GM18505 (cell line): ENCODE results near the gene ST13.
"Not testable (repeated sequence)": the region's sequence is repeated elsewhere in the genome, so short reads cannot be mapped to it uniquely, and the experiment has no call there.

ENCODE experiments used
- ATAC-seq: cut with Tn5 transposase; IDR thresholded peaks from one replicate; pipeline ENCODE4 v1.9.1; 2021; ENCODE audit not compliant: unreplicated experiment
- POLR2A ChIP-seq: IDR thresholded peaks from 4 replicates; pipeline ENCODE4 v1.6.1; 2011; ENCODE audit warnings: borderline replicate concordance; ENCODE audit not compliant: insufficient read depth, insufficient read length; ENCODE audit errors: extremely low read depth

ST13 gene

GRCh38 chr22:40856513-40857308 lies at the start of gene ST13, which contains the start of gene XPNPEP3:
TSS of gene ST13 (minus strand) at chr22:40856639. CDS start at chr22:40856540, 99 bp downstream.
TSS of gene XPNPEP3 (plus strand) at chr22:40857148. CDS start at chr22:40857182, 34 bp downstream.
- peak; percentile 71 for TF ChIP-seq POLR2A
- peak; percentile 83 for ATAC-seq

- ATAC-seq: no peak
- TF ChIP-seq POLR2A: no peak
Observed at GRCh38 chr22:40904101-40904500, 47.7 kb upstream of the ST13 start.

- no peak for ATAC-seq
- no peak for TF ChIP-seq POLR2A
Observed at GRCh38 chr22:40898850-40899357, 42.5 kb upstream of the ST13 start.

GRCh38 chr22:40894417-40894816 lies 38.0 kb upstream of the ST13 start:
- TF ChIP-seq POLR2A: no peak
- no peak for ATAC-seq

- no peak for TF ChIP-seq POLR2A
- ATAC-seq: no peak
Observed at GRCh38 chr22:40890881-40891280, 34.4 kb upstream of the ST13 start.

GRCh38 chr22:40889116-40889515 lies 32.7 kb upstream of the ST13 start:
- no peak for ATAC-seq
- TF ChIP-seq POLR2A: no peak

GRCh38 chr22:40878922-40879321 lies 22.5 kb upstream of the ST13 start:
- ATAC-seq: no peak
- no peak for TF ChIP-seq POLR2A

GRCh38 chr22:40877488-40877887 lies 21.0 kb upstream of the ST13 start:
- no peak for ATAC-seq
- TF ChIP-seq POLR2A: no peak

- ATAC-seq: no peak
- TF ChIP-seq POLR2A: no peak
Observed at GRCh38 chr22:40876907-40877306, 20.5 kb upstream of the ST13 start.

GRCh38 chr22:40875111-40875510 lies 18.7 kb upstream of the ST13 start:
- no peak for ATAC-seq

GRCh38 chr22:40874016-40874415 lies 17.6 kb upstream of the ST13 start:
- no peak for ATAC-seq
- TF ChIP-seq POLR2A: no peak

More at GRCh38 chr22:40875111-40875510, 18.7 kb upstream of the ST13 start:
- TF ChIP-seq POLR2A: no peak

- ATAC-seq: not testable (repeated sequence)
Observed at GRCh38 chr22:40868379-40868778, 11.9 kb upstream of the ST13 start.

- ATAC-seq: no peak
- no peak for TF ChIP-seq POLR2A
Observed at GRCh38 chr22:40867109-40867508, 10.7 kb upstream of the ST13 start.

- TF ChIP-seq POLR2A: no peak
- no peak for ATAC-seq
Observed at GRCh38 chr22:40862537-40862936, 6.1 kb upstream of the ST13 start.

- no peak for ATAC-seq
- no peak for TF ChIP-seq POLR2A
Observed at GRCh38 chr22:40862013-40862412, 5.6 kb upstream of the ST13 start, which contains the start of gene DNAJB7. TSS of gene DNAJB7 (minus strand) at chr22:40862113. CDS start at chr22:40861994, 119 bp downstream.

GRCh38 chr22:40857309-40857855 lies 943 bp upstream of the ST13 start:
- TF ChIP-seq POLR2A: no peak

More at GRCh38 chr22:40857309-40857855, 943 bp upstream of the ST13 start:
- no peak for ATAC-seq
